HG03521 (cell line): ENCODE data around the gene PPP1R13L.
"Not testable (repeated sequence)": the region's sequence is repeated elsewhere in the genome, so short reads cannot be mapped to it uniquely, and the experiment has no call there.

ENCODE experiments used
- ATAC-seq: cut with Tn5 transposase; IDR thresholded peaks from one replicate; pipeline ENCODE4 v1.9.1; 2021; ENCODE audit warnings: mild to moderate bottlenecking, moderate library complexity; ENCODE audit not compliant: unreplicated experiment

PPP1R13L gene

DNA sequence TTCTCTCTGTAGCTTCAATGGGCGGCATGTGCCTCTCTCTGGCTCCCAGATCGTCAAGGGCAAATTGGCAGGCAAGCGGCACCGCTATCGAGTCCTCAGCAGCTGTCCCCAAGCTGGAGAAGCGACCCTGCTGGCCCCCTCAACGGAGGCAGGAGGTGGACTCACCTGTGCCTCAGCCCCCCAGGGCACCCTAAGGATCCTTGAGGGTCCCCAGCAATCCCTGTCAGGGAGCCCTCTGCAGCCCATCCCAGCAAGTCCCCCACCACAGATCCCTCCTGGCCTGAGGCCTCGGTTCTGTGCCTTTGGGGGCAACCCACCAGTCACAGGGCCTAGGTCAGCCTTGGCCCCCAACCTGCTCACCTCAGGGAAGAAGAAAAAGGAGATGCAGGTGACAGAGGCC lies 3.3 kb upstream of the PPP1R13L start:
- no peak for ATAC-seq

DNA sequence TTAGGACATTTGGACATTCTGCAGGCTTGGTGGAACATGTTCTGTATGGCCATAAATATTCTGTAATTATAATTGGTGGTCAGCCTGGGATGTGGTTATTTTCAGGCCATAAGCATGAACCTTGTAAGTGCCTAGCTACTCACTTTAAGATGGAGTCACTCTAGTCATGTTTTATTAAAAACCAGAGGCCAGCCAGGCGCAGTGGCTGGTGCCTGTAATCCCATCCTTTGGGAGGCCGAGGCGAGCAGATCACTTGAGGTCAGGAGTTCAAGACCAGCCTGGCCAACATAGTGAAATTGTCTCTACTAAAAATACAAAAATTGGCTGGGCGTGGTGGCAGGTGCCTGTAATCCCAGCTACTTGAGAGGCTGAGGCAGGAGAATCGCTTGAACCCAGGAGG lies 2.7 kb upstream of the PPP1R13L start:
- ATAC-seq, result not testable (repeated sequence)

GRCh38 chr19:45407091-45407375 lies 2.2 kb upstream of the PPP1R13L start:
- ATAC-seq, result no peak

- ATAC-seq, result peak; percentile 63
Measured at GRCh38 chr19:45406226-45407090, 1.6 kb upstream of the PPP1R13L start, which contains the start of gene POLR1G. TSS of gene POLR1G (plus strand) at chr19:45406644. CDS start at chr19:45406697, 53 bp downstream.

- peak; percentile 40 for ATAC-seq
Measured at GRCh38 chr19:45405435-45406225, 761 bp upstream of the PPP1R13L start.

DNA sequence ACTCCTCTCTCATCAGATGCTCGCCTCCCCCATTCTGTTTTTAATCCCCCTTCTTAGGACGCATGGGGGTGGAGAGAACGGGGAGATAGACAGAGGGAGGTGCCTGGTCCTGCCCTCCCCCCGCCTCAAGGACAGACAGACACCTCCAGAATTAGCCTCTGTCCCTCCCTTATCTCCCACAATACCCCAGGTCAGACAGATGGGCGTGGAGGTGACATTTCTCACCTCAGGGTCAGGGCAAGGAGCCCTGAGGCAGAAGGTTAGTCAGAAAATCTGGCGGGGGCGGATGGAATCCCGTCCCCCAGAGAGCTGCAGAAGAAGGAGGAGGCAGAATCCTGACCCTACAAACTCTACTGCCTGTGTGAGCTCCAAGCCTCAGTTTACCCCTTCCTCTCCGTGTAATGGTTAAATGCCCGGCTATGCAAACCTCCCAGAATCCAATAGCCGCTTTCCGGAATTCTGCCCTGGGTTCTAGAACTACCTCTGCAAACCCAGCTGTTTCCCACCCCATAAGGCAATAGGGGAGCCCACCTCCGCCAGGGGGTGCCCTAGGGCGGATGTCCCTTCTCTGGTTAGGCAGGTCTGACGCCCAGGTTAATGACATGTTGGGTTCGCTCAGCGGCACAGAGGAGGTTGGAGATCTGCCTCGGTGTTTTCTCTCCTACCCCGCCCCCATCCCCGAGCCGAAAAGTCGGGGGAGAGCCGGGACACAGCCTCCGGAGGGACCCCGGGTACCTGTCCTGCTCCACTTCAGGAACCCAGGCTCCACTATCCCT lies 900 bp downstream of the PPP1R13L start:
- no peak for ATAC-seq

GRCh38 chr19:45403272-45403671 lies 1.6 kb downstream of the PPP1R13L start:
- no peak for ATAC-seq

DNA sequence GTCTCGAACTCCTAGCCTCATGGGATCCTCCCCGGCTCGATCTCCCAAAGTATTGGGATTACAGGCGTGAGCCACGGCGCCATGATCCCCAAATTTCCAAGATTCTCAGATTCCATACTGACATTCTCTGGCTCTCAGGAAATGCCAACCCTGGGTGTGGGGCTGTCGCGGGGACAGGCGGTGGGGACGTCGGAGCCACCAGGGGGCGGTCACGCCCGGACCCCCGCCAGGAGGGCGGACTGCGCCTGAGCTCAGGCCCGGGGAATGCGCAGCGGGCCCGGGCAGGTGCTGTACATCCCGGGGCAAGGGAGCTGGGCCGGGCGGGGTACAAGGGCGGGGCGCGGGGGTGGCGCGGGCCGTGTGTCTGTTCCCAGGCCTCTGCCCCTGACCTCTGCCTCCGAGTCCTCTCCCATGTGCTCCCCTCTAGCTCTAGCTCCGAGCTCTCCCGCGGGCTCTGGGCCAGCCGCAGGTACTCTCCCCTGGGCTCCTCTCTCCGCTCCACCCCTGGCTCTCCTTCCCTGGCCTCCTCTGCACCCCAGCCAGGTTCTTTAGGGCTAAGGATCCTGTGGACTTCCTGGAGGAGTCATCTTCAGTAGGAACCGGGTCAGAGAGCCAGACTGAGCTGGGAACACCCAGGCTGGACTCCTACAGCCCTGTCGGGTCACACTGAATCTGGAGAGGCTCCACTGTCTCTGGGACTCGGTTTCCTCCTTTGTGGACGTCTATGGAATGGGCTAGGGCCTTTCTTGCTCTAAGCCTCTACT lies 2.4 kb downstream of the PPP1R13L start:
- no peak for ATAC-seq

DNA sequence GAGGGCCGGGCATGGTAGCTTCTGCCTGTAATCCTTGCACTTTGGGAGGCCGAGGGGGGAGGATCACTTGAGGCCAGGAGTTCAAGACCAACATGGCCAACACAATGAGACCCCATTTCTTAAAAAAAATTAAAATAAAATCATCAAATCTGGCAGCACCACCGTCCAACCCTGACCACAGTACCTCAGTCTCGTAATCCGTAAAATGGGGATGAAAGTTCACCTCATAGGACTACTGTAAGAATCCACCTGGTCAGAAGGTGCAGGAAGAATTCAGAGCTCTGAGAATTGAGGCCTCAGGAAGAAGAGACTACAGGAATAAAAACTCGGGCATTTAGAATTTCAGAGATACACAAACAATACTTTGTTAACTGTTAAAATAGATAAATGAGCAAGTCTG lies 3.1 kb downstream of the PPP1R13L start:
- no peak for ATAC-seq

GRCh38 chr19:45400192-45400591 lies 4.7 kb downstream of the PPP1R13L start:
- no peak for ATAC-seq

- ATAC-seq, result no peak
Measured at GRCh38 chr19:45395821-45396617, 8.8 kb downstream of the PPP1R13L start.

GRCh38 chr19:45391871-45392665 lies 12.8 kb downstream of the PPP1R13L start:
- no peak for ATAC-seq

- ATAC-seq, result no peak
Measured at GRCh38 chr19:45391346-45391745, 13.5 kb downstream of the PPP1R13L start.

GRCh38 chr19:45385392-45386221 lies 19.3 kb downstream of the PPP1R13L start:
- ATAC-seq, result no peak

GRCh38 chr19:45382426-45382825 lies 22.4 kb downstream of the PPP1R13L start:
- no peak for ATAC-seq

DNA sequence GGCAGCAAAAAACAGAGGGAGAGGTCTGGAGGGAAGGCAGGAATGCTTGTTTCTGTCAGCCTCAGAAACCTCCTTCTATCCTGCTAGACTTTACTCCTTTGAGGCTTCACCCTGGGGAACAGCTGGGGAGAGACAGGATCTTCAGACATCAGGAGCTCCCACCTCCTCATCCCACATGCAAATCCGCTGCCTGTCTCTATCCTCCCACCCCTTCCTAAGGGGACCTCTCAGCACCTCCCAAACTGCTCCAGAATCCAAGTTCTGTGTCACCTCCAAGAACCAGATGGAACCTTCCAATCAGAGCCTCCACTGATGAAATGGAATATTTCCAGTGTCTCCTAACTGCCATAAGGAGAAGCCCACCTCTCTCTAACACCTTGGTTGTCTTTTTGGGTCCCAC lies 24.8 kb downstream of the PPP1R13L start:
- ATAC-seq, result no peak

- no peak for ATAC-seq
Measured at GRCh38 chr19:45376045-45376724, 28.7 kb downstream of the PPP1R13L start.
